Neural progenitor cell (in vitro differentiated cells): ENCODE results near the gene LMBRD1. TPM values are rescaled to one million over a fixed set of nuclear protein-coding genes. Genes with fewer than 3 reads are reported as not detected.
"Not testable (repeated sequence)": the region's sequence is repeated elsewhere in the genome, so short reads cannot be mapped to it uniquely, and the experiment has no call there.

Source experiments
- DNase-seq: peaks from one replicate; pipeline ENCODE4 v3.0.0-alpha.2; 2016; ENCODE audit warnings: low spot score
- H2AFZ ChIP-seq: fragments of 200-600 bp; sonication (generic); replicated peaks from 2 replicates; pipeline ENCODE4 v1.6.1; 2016; ENCODE audit warnings: antibody characterized with exemption
- H3F3A ChIP-seq: fragments of 200-600 bp; sonication (generic); 2 replicates; pipeline ENCODE4 v1.6.1; 2016; ENCODE audit warnings: antibody characterized with exemption, low read depth
- H3K27ac ChIP-seq: fragments of 200-600 bp; sonication (generic); 2 replicates; pipeline ENCODE4 v1.5.1; 2016; ENCODE audit warnings: mild to moderate bottlenecking
- H3K27me3 ChIP-seq: fragments of 200-600 bp; sonication (generic); 2 replicates; pipeline ENCODE4 v1.6.1; 2016; ENCODE audit warnings: mild to moderate bottlenecking, moderate library complexity
- H3K36me3 ChIP-seq: fragments of 200-600 bp; sonication (generic); 2 replicates; pipeline ENCODE4 v1.5.1; 2016
- H3K4me1 ChIP-seq: fragments of 200-600 bp; sonication (generic); 2 replicates; pipeline ENCODE4 v1.6.1; 2016; ENCODE audit warnings: mixed run types
- H3K4me2 ChIP-seq: fragments of 200-600 bp; sonication (generic); 2 replicates; pipeline ENCODE4 v1.6.1; 2016
- H3K4me3 ChIP-seq: fragments of 200-600 bp; sonication (generic); 2 replicates; pipeline ENCODE4 v1.5.1; 2016
- H3K79me2 ChIP-seq: fragments of 200-600 bp; sonication (generic); 2 replicates; pipeline ENCODE4 v1.6.1; 2016; ENCODE audit warnings: low read depth
- H3K9ac ChIP-seq: fragments of 200-600 bp; sonication (generic); 2 replicates; pipeline ENCODE4 v1.6.1; 2016
- H3K9me3 ChIP-seq: fragments of 200-600 bp; sonication (generic); 2 replicates; pipeline ENCODE4 v1.5.1; 2016; ENCODE audit warnings: low read depth
- H4K20me1 ChIP-seq: fragments of 200-600 bp; sonication (generic); 2 replicates; pipeline ENCODE4 v1.6.1; 2016; ENCODE audit warnings: low read depth
- H3K27ac Mint-ChIP-seq: 3 replicates; pipeline ENCODE4 v1.8.0; 2021; ENCODE audit warnings: mixed read lengths
- H3K27me3 Mint-ChIP-seq: 2 replicates; pipeline ENCODE4 v1.8.0; 2022; ENCODE audit warnings: low read depth, mild to moderate bottlenecking, inconsistent platforms, moderate library complexity, mixed read lengths; ENCODE audit not compliant: insufficient read depth
- H3K36me3 Mint-ChIP-seq: 3 replicates; pipeline ENCODE4 v1.8.0; 2021; ENCODE audit warnings: mixed read lengths
- H3K4me1 Mint-ChIP-seq: 3 replicates; pipeline ENCODE4 v1.8.0; 2021; ENCODE audit warnings: mixed read lengths
- H3K4me3 Mint-ChIP-seq: 3 replicates; pipeline ENCODE4 v1.8.0; 2021; ENCODE audit warnings: mild to moderate bottlenecking, moderate library complexity, mixed read lengths
- H3K9me3 Mint-ChIP-seq: 3 replicates; pipeline ENCODE4 v1.8.0; 2020; ENCODE audit warnings: mixed read lengths
- CTCF ChIP-seq: fragments of 200-600 bp; sonication (generic); IDR thresholded peaks from 2 replicates; pipeline ENCODE4 v1.5.1; 2017; ENCODE audit warnings: antibody characterized with exemption, mild to moderate bottlenecking
- EZH2 ChIP-seq: fragments of 200-600 bp; sonication (generic); IDR thresholded peaks from 2 replicates; pipeline ENCODE4 v1.6.1; 2017; ENCODE audit warnings: antibody characterized with exemption, mild to moderate bottlenecking, moderate library complexity
- EZH2phosphoT487 ChIP-seq: fragments of 200-600 bp; sonication (generic); IDR thresholded peaks from 2 replicates; pipeline ENCODE4 v1.6.1; 2017; ENCODE audit warnings: antibody characterized with exemption
- total RNA-seq: library from RNA; depleted of rRNA; stranded (reverse); fragments of >200 nt; gene quantifications from 2 replicates; pipeline ENCODE4 v1.2.3, GENCODE V29; 2015; ENCODE audit warnings: low replicate concordance

LMBRD1 gene
- total RNA-seq, 1 donor from 2014 or later, result 41.1 TPM

GRCh38 chr6:69791065-69791471 is 5.7 kb downstream of the LMBRD1 start:
- H3K27ac Mint-ChIP-seq, result no peak overlapping the region
- Histone ChIP-seq H3K4me2 (peak overlapping the region; percentile 12), H3K27ac (no peak overlapping the region), H3K27me3 (no peaks in the 10 kb centered on the region), H3K4me1 (peaks cover 20% of the 10 kb centered on the region), H4K20me1 (peaks cover 9% of the 10 kb centered on the region), H3K79me2 (peaks cover 61% of the 10 kb centered on the region), H3F3A (peaks cover 3% of the 10 kb centered on the region), H3K9ac (no peak overlapping the region), H3K4me3 (no peak overlapping the region), H3K36me3 (no peaks in the 10 kb centered on the region), H2AFZ (no peak overlapping the region), H3K9me3 (no peaks in the 10 kb centered on the region)
- no peak for DNase-seq
- TF ChIP-seq CTCF (no peak), EZH2phosphoT487 (no peak), EZH2 (no peak)
- no peaks in the 10 kb centered on the region for H3K27me3 Mint-ChIP-seq
- peaks cover 19% of the 10 kb centered on the region for H3K4me1 Mint-ChIP-seq
- no peak overlapping the region for H3K4me3 Mint-ChIP-seq
- no peaks in the 10 kb centered on the region for H3K9me3 Mint-ChIP-seq
- peaks cover 2% of the 10 kb centered on the region for H3K36me3 Mint-ChIP-seq

GRCh38 chr6:69790629-69791028 is 6.2 kb downstream of the LMBRD1 start:
- H3K27ac Mint-ChIP-seq, result no peak overlapping the region
- no peak overlapping the region for H3K4me2 ChIP-seq
- no peaks in the 10 kb centered on the region for H3K9me3 ChIP-seq
- peaks cover 56% of the 10 kb centered on the region for H3K79me2 ChIP-seq
- no peak overlapping the region for H3K4me3 ChIP-seq
- peaks cover 15% of the 10 kb centered on the region for H3K4me1 Mint-ChIP-seq
- no peak overlapping the region for H3K4me3 Mint-ChIP-seq
- no peaks in the 10 kb centered on the region for H3K27me3 ChIP-seq
- H3K36me3 ChIP-seq, result no peaks in the 10 kb centered on the region
- TF ChIP-seq EZH2phosphoT487 (no peak), CTCF (no peak), EZH2 (no peak)
- no peaks in the 10 kb centered on the region for H3K27me3 Mint-ChIP-seq
- H3K36me3 Mint-ChIP-seq, result peaks cover 2% of the 10 kb centered on the region
- no peaks in the 10 kb centered on the region for H3K9me3 Mint-ChIP-seq
- H3K4me1 ChIP-seq, result peaks cover 16% of the 10 kb centered on the region
- no peak overlapping the region for H3K27ac ChIP-seq
- DNase-seq, result no peak
- no peak overlapping the region for H2AFZ ChIP-seq
- H3F3A ChIP-seq, result no peaks in the 10 kb centered on the region
- peaks cover 9% of the 10 kb centered on the region for H4K20me1 ChIP-seq
- H3K9ac ChIP-seq, result no peak overlapping the region

- Histone ChIP-seq H3K27me3 (no peaks in the 10 kb centered on the region), H3K9ac (no peak overlapping the region), H3K79me2 (peaks cover 46% of the 10 kb centered on the region), H3K4me3 (no peak overlapping the region), H3K36me3 (no peaks in the 10 kb centered on the region), H4K20me1 (peaks cover 9% of the 10 kb centered on the region), H3K9me3 (no peaks in the 10 kb centered on the region), H3K4me2 (no peak overlapping the region), H3F3A (no peaks in the 10 kb centered on the region), H3K27ac (no peak overlapping the region), H3K4me1 (peaks cover 9% of the 10 kb centered on the region), H2AFZ (no peak overlapping the region)
- TF ChIP-seq EZH2phosphoT487 (no peak), CTCF (no peak), EZH2 (no peak)
- Mint-ChIP-seq H3K27ac (no peak overlapping the region), H3K36me3 (peaks cover 2% of the 10 kb centered on the region), H3K9me3 (no peaks in the 10 kb centered on the region), H3K4me1 (peaks cover 8% of the 10 kb centered on the region), H3K27me3 (no peaks in the 10 kb centered on the region), H3K4me3 (no peak overlapping the region)
- no peak for DNase-seq
Observed at GRCh38 chr6:69789578-69789977, 7.2 kb downstream of the LMBRD1 start.

GRCh38 chr6:69787436-69787835 is 9.4 kb downstream of the LMBRD1 start:
- peaks cover 24% of the 10 kb centered on the region for H3K79me2 ChIP-seq

More at GRCh38 chr6:69787436-69787835, 9.4 kb downstream of the LMBRD1 start:
- not testable (repeated sequence) for H3K27ac Mint-ChIP-seq, H3K9me3 Mint-ChIP-seq, H2AFZ ChIP-seq, H4K20me1 ChIP-seq, H3K9me3 ChIP-seq, H3K4me1 Mint-ChIP-seq, H3K36me3 Mint-ChIP-seq, DNase-seq, H3K27me3 ChIP-seq, H3K4me3 ChIP-seq, H3K9ac ChIP-seq, H3K27ac ChIP-seq, H3K4me3 Mint-ChIP-seq, H3K4me1 ChIP-seq, H3F3A ChIP-seq, H3K27me3 Mint-ChIP-seq, H3K36me3 ChIP-seq, H3K4me2 ChIP-seq
